Panc1 (cell line): ENCODE measurements around the gene EEA1. TPM values are rescaled to one million over a fixed set of nuclear protein-coding genes. Genes with fewer than 3 reads are reported as not detected.

ENCODE experiments used
- ATAC-seq: fragments of 200-7000 bp; cut with Tn5 transposase; 2 replicates; pipeline ENCODE4 v1.9.1; 2020; ENCODE audit warnings: mild to moderate bottlenecking, moderate library complexity
- BruUV-seq: library from RNA; stranded (reverse); fragments of 400-500 nt; replicated peaks from 2 replicates; lab custom pipeline; 2021; lab: Mats Ljungman, UMichigan
- CTCF ChIA-PET: fragments of 300-600 bp; sonication (Branson Sonifier 250); formaldehyde crosslinking; loops from one replicate; lab custom pipeline; 2022; ENCODE audit warnings: antibody characterized with exemption; lab: Charles Lee
- POLR2A ChIA-PET: fragments of 300-600 bp; sonication (Branson Sonifier 250); formaldehyde crosslinking; loops from one replicate; lab custom pipeline; 2022; ENCODE audit warnings: antibody characterized with exemption; lab: Charles Lee
- DNase-seq: peaks from one replicate; pipeline ENCODE4 v3.0.0-alpha.2; 2010; ENCODE audit warnings: low read depth, low spot score
- H3K27ac ChIP-seq: 2 replicates; pipeline ENCODE4 v1.5.1; 2011; ENCODE audit warnings: mild to moderate bottlenecking, low read length, inconsistent platforms
- H3K27me3 ChIP-seq: fragments of 200-500 bp; sonication (Bioruptor generic); 2 replicates; pipeline ENCODE4 v1.6.0; 2014; ENCODE audit warnings: low read length, inconsistent platforms; ENCODE audit not compliant: control insufficient read depth, insufficient read depth
- H3K36me3 ChIP-seq: fragments of 200-500 bp; sonication (Bioruptor generic); 2 replicates; pipeline ENCODE4 v1.5.1; 2014; ENCODE audit warnings: inconsistent platforms, mild to moderate bottlenecking, low read length, moderate library complexity; ENCODE audit not compliant: control insufficient read depth, insufficient read depth
- H3K4me1 ChIP-seq: 2 replicates; pipeline ENCODE4 v1.5.1; 2011; ENCODE audit warnings: inconsistent platforms, mild to moderate bottlenecking, low read length, moderate library complexity; ENCODE audit not compliant: control insufficient read depth, insufficient read depth
- H3K4me3 ChIP-seq, 2 experiments: 2 replicates each; pipeline ENCODE4 v1.5.1; 2011 to 2012; ENCODE audit warnings: low read depth in 2 of 2, low read length in 2 of 2, mild to moderate bottlenecking in 2 of 2, inconsistent platforms in 1 of 2, moderate library complexity in 1 of 2
- H3K9me3 ChIP-seq: fragments of 200-500 bp; sonication (Bioruptor generic); 2 replicates; pipeline ENCODE4 v1.5.1; 2014; ENCODE audit warnings: low read depth, mild to moderate bottlenecking, inconsistent platforms, low read length, moderate library complexity; ENCODE audit not compliant: control insufficient read depth, insufficient read depth
- CTCF ChIP-seq: fragments of 450-650 bp; IDR thresholded peaks from 2 replicates; pipeline ENCODE4 v1.5.1; 2017; ENCODE audit warnings: mild to moderate bottlenecking
- POLR2AphosphoS5 ChIP-seq: IDR thresholded peaks from 2 replicates; pipeline ENCODE4 v1.6.1; 2012; ENCODE audit warnings: mild to moderate bottlenecking, low read depth, low read length, moderate library complexity
- SIN3A ChIP-seq: IDR thresholded peaks from 2 replicates; pipeline ENCODE4 v1.6.1; 2012; ENCODE audit warnings: low read depth, mild to moderate bottlenecking, low read length, moderate library complexity, borderline replicate concordance; ENCODE audit not compliant: insufficient read depth
- TCF7L2 ChIP-seq: IDR thresholded peaks from 2 replicates; pipeline ENCODE4 v1.6.1; 2011; ENCODE audit warnings: mild to moderate bottlenecking, low read depth, low read length, inconsistent platforms
- in situ Hi-C: cut with HindIII; loops from 2 replicates; pipeline ENCODE4 v1.10.0; 2016; ENCODE audit warnings: low sequenced_read_pairs, low pct_unique_long_range_greater_than_20kb
- intact Hi-C: fragments of 100-400 bp; cut with micrococcal nuclease; formaldehyde crosslinking; loops from one replicate; pipeline ENCODE4 v1.10.0; 2022; ENCODE audit not compliant: unreplicated experiment
- total RNA-seq: library from RNA; stranded (reverse); gene quantifications from one replicate; pipeline ENCODE4 v1.2.1, GENCODE V29; 2021; ENCODE audit not compliant: unreplicated experiment
- TF ChIP-seq, protein P1 (sequence below), 2 experiments: IDR thresholded peaks; 2 replicates each; pipeline ENCODE4 v1.6.1; 2011 to 2012; ENCODE audit warnings: low read depth in 2 of 2, control low read depth in 1 of 2, low read length in 1 of 2, mild to moderate bottlenecking in 1 of 2, moderate library complexity in 1 of 2; ENCODE audit not compliant: insufficient read depth in 1 of 2

Gene EEA1
- total RNA-seq, 1 experiment from 2014 or later, result 15.1 TPM

DNA sequence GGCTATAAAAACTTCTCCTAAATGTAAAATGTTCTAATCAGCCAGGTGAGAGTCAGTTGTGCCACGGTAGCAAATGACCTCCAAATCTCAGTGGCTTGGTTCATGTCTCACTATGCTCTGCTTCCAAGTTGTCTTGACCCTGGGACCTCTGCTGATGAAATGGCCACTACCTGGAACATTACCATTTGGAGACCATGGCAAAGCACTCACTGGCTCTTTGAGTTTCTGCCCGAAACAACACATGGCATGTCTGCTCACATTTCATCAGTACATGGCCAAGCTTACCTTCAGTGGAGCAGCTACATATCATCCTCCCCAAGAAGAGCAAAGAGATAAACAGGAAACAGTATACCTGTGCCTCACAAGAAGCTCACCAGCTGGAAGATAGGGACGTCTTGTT is 186.1 kb downstream of the EEA1 start:
- intact Hi-C loops (no loop called here), in situ Hi-C loops (no loop called here)
- H3K27ac ChIP-seq, result no peak overlapping the region
- BruUV-seq, result no TSS peak
- H3K9me3 ChIP-seq, result no peaks in the 10 kb centered on the region
- H3K27me3 ChIP-seq, result no peaks in the 10 kb centered on the region; the same call in 1 of the 2 replicates
- DNase-seq, result no peak
- CTCF ChIA-PET, result no interaction called here
- TF ChIP-seq CTCF (no peak), POLR2AphosphoS5 (no peak), SIN3A (no peak), TCF7L2 (no peak)
- TF ChIP-seq, protein P1, sequence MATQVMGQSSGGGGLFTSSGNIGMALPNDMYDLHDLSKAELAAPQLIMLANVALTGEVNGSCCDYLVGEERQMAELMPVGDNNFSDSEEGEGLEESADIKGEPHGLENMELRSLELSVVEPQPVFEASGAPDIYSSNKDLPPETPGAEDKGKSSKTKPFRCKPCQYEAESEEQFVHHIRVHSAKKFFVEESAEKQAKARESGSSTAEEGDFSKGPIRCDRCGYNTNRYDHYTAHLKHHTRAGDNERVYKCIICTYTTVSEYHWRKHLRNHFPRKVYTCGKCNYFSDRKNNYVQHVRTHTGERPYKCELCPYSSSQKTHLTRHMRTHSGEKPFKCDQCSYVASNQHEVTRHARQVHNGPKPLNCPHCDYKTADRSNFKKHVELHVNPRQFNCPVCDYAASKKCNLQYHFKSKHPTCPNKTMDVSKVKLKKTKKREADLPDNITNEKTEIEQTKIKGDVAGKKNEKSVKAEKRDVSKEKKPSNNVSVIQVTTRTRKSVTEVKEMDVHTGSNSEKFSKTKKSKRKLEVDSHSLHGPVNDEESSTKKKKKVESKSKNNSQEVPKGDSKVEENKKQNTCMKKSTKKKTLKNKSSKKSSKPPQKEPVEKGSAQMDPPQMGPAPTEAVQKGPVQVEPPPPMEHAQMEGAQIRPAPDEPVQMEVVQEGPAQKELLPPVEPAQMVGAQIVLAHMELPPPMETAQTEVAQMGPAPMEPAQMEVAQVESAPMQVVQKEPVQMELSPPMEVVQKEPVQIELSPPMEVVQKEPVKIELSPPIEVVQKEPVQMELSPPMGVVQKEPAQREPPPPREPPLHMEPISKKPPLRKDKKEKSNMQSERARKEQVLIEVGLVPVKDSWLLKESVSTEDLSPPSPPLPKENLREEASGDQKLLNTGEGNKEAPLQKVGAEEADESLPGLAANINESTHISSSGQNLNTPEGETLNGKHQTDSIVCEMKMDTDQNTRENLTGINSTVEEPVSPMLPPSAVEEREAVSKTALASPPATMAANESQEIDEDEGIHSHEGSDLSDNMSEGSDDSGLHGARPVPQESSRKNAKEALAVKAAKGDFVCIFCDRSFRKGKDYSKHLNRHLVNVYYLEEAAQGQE (IDR thresholded peaks at IDR 0.05; ENCODE audit: insufficient read depth in 1 of 2, low read depth in 2 of 2, low read length in 1 of 2), result no peak
- POLR2A ChIA-PET, result no interaction called here
- no peaks in the 10 kb centered on the region for H3K4me1 ChIP-seq
- H3K36me3 ChIP-seq, result no peaks in the 10 kb centered on the region
- no peak for ATAC-seq
- H3K4me3 ChIP-seq, result no peak overlapping the region

- in situ Hi-C loops, result no loop called here
- no peak for TF ChIP-seq SIN3A
- TF ChIP-seq POLR2AphosphoS5, result no peak
- no peak for TF ChIP-seq CTCF
- no peak for TF ChIP-seq TCF7L2
- TF ChIP-seq, protein P1 (IDR thresholded peaks at IDR 0.05; ENCODE audit: insufficient read depth in 1 of 2, low read depth in 2 of 2, low read length in 1 of 2), result no peak
- no peak overlapping the region for H3K4me3 ChIP-seq
- POLR2A ChIA-PET, result no interaction called here
- H3K4me1 ChIP-seq, result no peaks in the 10 kb centered on the region
- CTCF ChIA-PET, result no interaction called here
- DNase-seq (no peak), ATAC-seq (no peak)
- no peaks in the 10 kb centered on the region for H3K36me3 ChIP-seq
- no TSS peak for BruUV-seq
- H3K27ac ChIP-seq, result no peak overlapping the region
- intact Hi-C loops, result no loop called here
- H3K27me3 ChIP-seq, result no peaks in the 10 kb centered on the region; the same call in 1 of the 2 replicates
- H3K9me3 ChIP-seq, result no peaks in the 10 kb centered on the region
These were observed 188.7 kb downstream of the EEA1 start for GRCh38 chr12:92740411-92740810.
